Heart left ventricle (tissue), 13 donors: ENCODE data around the gene SERPINA1.

Source experiments
- CTCF ChIP-seq, 12 donors: fragments of 200-600 bp; sonication (generic) in 4 of 12; IDR thresholded peaks; one replicate each; pipeline versions ENCODE4 v1.5.0 to v1.8.0; 2018 to 2022; ENCODE audit warnings: antibody characterized with exemption in 12 of 12, mild to moderate bottlenecking in 5 of 12
- POLR2A ChIP-seq, 2 donors: fragments of 450-650 bp; IDR thresholded peaks; one replicate each; pipeline ENCODE4 v1.6.1; 2017; ENCODE audit warnings: antibody characterized with exemption in 2 of 2, mild to moderate bottlenecking in 2 of 2, moderate library complexity in 2 of 2
- donor health status: ischemic (EF 13 %, LVEDD 7.1; RV severe dilation, severe dysfunction).
- donor health status: DM: no; HTN: yes; CAD: no.
- donor health status: DM: no; HTN: no; CAD: no.
- donor health status: ischemic (EF 25% LVEDD 6.9; RV normal size, moderate dysfunction).
- donor health status: ischemic (EF 25% LVEDD 5.7; RV mildly dilated, moderate dysfunction).
- donor health status: ischemic (EF 35%, LVEDD 5.7; RV mildly dilated, moderate dysfunction).
- donor health status: nonischemic (EF 11% LVEDD 7.7; RV severe dilation, severe dysfunction).
- donor health status: DM: yes; HTN: yes; CAD: no.
- donor health status: PGD.
- donor health status: ischemic (EF 29% LVEDD 5.4; RV normal size, mild dysfunction).
- donor health status: nonischemic (EF 23%, LVEDD 6.1; RV moderate dilation, normal function).

GRCh38 chr14:94375552-94376107 lies 12.8 kb downstream of the SERPINA1 start:
- no peak for TF ChIP-seq CTCF (IDR thresholded peaks at IDR 0.05)
- TF ChIP-seq POLR2A (IDR thresholded peaks at IDR 0.05) = no peak
